Left lung (tissue), 10 donors: ENCODE results near the gene RARRES1. TPM values are rescaled to one million over a fixed set of nuclear protein-coding genes. Genes with fewer than 3 reads are reported as not detected.

Source experiments
- ATAC-seq: fragments of 200-7000 bp; cut with Tn5 transposase; one replicate; pipeline ENCODE4 v1.9.1; 2020; ENCODE audit warnings: moderate library complexity
- DNase-seq, 4 donors: peaks; one replicate each; pipeline ENCODE4 v3.0.0-alpha.2; 2013 to 2020
- H3K27ac ChIP-seq, 2 donors: fragments of 200-600 bp; sonication (generic) in 1 of 2; one replicate each; pipeline versions ENCODE4 v1.5.0 to v1.8.0; 2020 to 2021
- H3K27me3 ChIP-seq, 2 donors: fragments of 200-600 bp; sonication (generic) in 1 of 2; one replicate each; pipeline versions ENCODE4 v1.5.0 to v1.8.0; 2020 to 2021
- H3K36me3 ChIP-seq, 2 donors: fragments of 200-600 bp; sonication (generic) in 1 of 2; one replicate each; pipeline versions ENCODE4 v1.5.0 to v1.8.0; 2020 to 2021
- H3K4me1 ChIP-seq, 2 donors: fragments of 200-600 bp; one replicate each; pipeline ENCODE4 v1.8.0; 2021
- H3K4me3 ChIP-seq, 2 donors: fragments of 200-600 bp; sonication (generic) in 1 of 2; one replicate each; pipeline versions ENCODE4 v1.5.0 to v1.8.0; 2020 to 2021; ENCODE audit warnings: mild to moderate bottlenecking in 1 of 2
- H3K9me3 ChIP-seq, 2 donors: fragments of 200-600 bp; sonication (generic) in 1 of 2; one replicate each; pipeline versions ENCODE4 v1.5.0 to v1.8.0; 2020 to 2021
- CTCF ChIP-seq, 2 donors: fragments of 200-600 bp; sonication (generic) in 1 of 2; IDR thresholded peaks; one replicate each; pipeline versions ENCODE4 v1.5.0 to v1.8.0; 2021; ENCODE audit warnings: antibody characterized with exemption in 2 of 2
- intact Hi-C, 2 donors: fragments of 100-400 bp; cut with DNase I; formaldehyde crosslinking; loops; one replicate each; pipeline versions ENCODE4 v1.11.2 to v1.14.2; 2022
- polyA plus RNA-seq, 6 donors: library from polyadenylated mRNA; unstranded; fragments of 120-200 nt; gene quantifications; one replicate each; pipeline ENCODE4 v1.2.1, GENCODE V29; 2013; ENCODE audit not compliant: insufficient read length in 6 of 6
- total RNA-seq, 2 donors: library from RNA; stranded (reverse); fragmentation: NEBNext Ultra II Directional; extraction: Animal tissue kit (Norgen Biotek cat#: 25700); gene quantifications; one replicate each; pipeline ENCODE4 v1.2.1, GENCODE V29; 2021
- donor health status: DM: no; HTN: yes; CAD: no.
- donor health status: DM: no; HTN: no; CAD: no.

The RARRES1 gene
- total and polyA plus RNA-seq, 8 donors = 39.4 to 131 (median 65.2) TPM

- H3K36me3 ChIP-seq = peaks cover 0 to 92% of the 10 kb centered on the region in 2 donors
- H3K27me3 ChIP-seq = no peaks in the 10 kb centered on the region
- H3K9me3 ChIP-seq = no peaks in the 10 kb centered on the region
- H3K27ac ChIP-seq = no peak overlapping the region
- DNase-seq (no peak), ATAC-seq (no peak)
- H3K4me1 ChIP-seq = no peaks in the 10 kb centered on the region
- intact Hi-C loops = no loop called here
- no peak for TF ChIP-seq CTCF (IDR thresholded peaks at IDR 0.05)
- H3K4me3 ChIP-seq = no peak overlapping the region
Measured at GRCh38 chr3:158652463-158652862, 79.8 kb downstream of the RARRES1 start.

GRCh38 chr3:158651192-158651591, 81.1 kb downstream of the RARRES1 start:
- no peaks in the 10 kb centered on the region for H3K27me3 ChIP-seq
- H3K4me3 ChIP-seq = no peak overlapping the region
- TF ChIP-seq CTCF (IDR thresholded peaks at IDR 0.05) = no peak
- no peak overlapping the region for H3K27ac ChIP-seq
- H3K4me1 ChIP-seq = peaks cover 0 to 2% of the 10 kb centered on the region in 2 donors
- DNase-seq (no peak), ATAC-seq (no peak)
- peaks cover 0 to 95% of the 10 kb centered on the region in 2 donors for H3K36me3 ChIP-seq
- intact Hi-C loops = no loop called here
- no peaks in the 10 kb centered on the region for H3K9me3 ChIP-seq

- Histone ChIP-seq H3K27ac (no peak overlapping the region), H3K4me3 (no peak overlapping the region), H3K27me3 (no peaks in the 10 kb centered on the region), H3K9me3 (no peaks in the 10 kb centered on the region), H3K4me1 (peaks cover 0 to 16% of the 10 kb centered on the region in 2 donors), H3K36me3 (peaks cover 0 to 81% of the 10 kb centered on the region in 2 donors)
- intact Hi-C loops = no loop called here
- DNase-seq (peak in 1 of 4 donors; percentile 19), ATAC-seq (no peak)
- TF ChIP-seq CTCF (IDR thresholded peaks at IDR 0.05) = no peak
Measured at GRCh38 chr3:158649791-158650190, 82.5 kb downstream of the RARRES1 start.

Other genes starting within 250 kb of the RARRES1 start
- 10 to 100 TPM; 12.0 TPM for gene MLF1, start 161.3 kb downstream of the RARRES1 start, total RNA-seq
- gene MLF1, start 161.3 kb downstream of the RARRES1 start, polyA plus RNA-seq = 10 to 100 TPM; 58.5 to 87.0 (median 63.4) TPM
- gene GFM1, start 87.9 kb downstream of the RARRES1 start, total RNA-seq = 10 to 100 TPM; 28.9 to 49.4 TPM
- gene GFM1, start 87.9 kb downstream of the RARRES1 start, polyA plus RNA-seq = 10 to 100 TPM; 54.7 to 63.8 (median 60.5) TPM
- 10 to 100 TPM; 31.4 to 52.5 TPM for gene LXN, start 59.8 kb downstream of the RARRES1 start, total RNA-seq
- 100 to 1,000 TPM; 138 to 223 (median 198) TPM for gene LXN, start 59.8 kb downstream of the RARRES1 start, polyA plus RNA-seq
- gene MFSD1, start 69.6 kb upstream of the RARRES1 start, total RNA-seq = 100 to 1,000 TPM in 1 of 2 donors, 10 to 100 TPM in 1; 86.4 to 134 TPM
- 10 to 100 TPM; 48.6 to 56.7 (median 51.9) TPM for gene MFSD1, start 69.6 kb upstream of the RARRES1 start, polyA plus RNA-seq